ENCODE measurements around the gene MTR. TPM values are rescaled to one million over a fixed set of nuclear protein-coding genes. Genes with fewer than 3 reads are reported as not detected.
"Not testable (repeated sequence)": the region's sequence is repeated elsewhere in the genome, so short reads cannot be mapped to it uniquely, and the experiment has no call there.

The MTR gene
- total and polyA plus RNA-seq, 9 of the 15 experiments (the other 6 are each of a cell fraction or from before 2014, with no cell fraction given): 3.4 to 44.3 (median 20.3) TPM

DNA sequence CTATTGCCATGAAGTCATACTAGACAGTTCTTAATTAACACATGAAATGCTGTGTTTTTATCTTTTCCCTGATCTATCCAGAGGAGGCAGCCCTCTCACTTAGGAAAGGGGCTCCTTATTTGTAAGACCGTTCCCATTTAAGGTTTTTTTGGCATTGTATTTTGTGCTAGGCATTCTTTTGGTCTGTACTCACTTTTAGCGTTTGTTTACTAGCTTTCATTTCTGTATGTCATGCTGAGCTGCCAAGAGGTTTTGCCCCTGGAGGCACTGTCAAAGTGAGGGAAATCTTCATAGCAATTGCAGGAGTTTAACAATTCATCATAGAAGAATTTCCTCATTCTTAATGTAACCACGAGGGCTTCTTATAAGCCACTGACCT is 59.5 kb downstream of the MTR start (continued):
- no peak for TF ChIP-seq CHD4 (IDR thresholded peaks at IDR 0.05; ENCODE audit: insufficient read depth, insufficient replicate concordance, low read depth, low read length, poor library complexity, severe bottlenecking)
- no peak for TF ChIP-seq ZNF23 (CRISPR knock-in tag; IDR thresholded peaks at IDR 0.05)
- TF ChIP-seq NELFE (IDR thresholded peaks at IDR 0.05; ENCODE audit: insufficient read depth, insufficient read length): no peak
- no peak for TF ChIP-seq YBX1 (IDR thresholded peaks at IDR 0.05)

DNA sequence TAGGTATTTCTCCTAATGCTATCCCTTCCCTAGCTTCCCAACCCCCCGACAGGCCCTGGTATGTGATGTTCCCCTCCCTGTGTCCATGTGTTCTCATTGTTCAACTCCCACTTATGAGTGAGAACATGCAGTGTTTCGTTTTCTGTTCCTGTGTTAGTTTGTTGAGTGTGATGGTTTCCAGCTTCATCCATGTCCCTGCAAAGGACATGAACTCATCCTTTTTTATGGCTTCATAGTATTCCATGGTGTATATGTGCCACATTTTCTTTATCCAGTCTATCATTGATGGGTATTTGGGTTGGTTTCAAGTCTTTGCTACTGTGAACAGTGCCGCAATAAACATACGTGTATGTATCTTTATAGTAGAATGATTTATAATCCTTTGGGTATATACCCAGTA is 61.6 kb downstream of the MTR start:
- H3K27me3 ChIP-seq (ENCODE audit: control insufficient read depth in 2 of 2, insufficient read depth in 2 of 2, low read length in 2 of 2); ATAC-seq; DNase-seq (ENCODE audit: extremely low read depth in 1 of 4, low spot score in 3 of 4); BruUV-seq (replicated peaks); POLR2A ChIA-PET; intact Hi-C loops (cut with micrococcal nuclease); H3K9ac ChIP-seq (ENCODE audit: insufficient read depth in 1 of 2, low read depth in 2 of 2, low read length in 2 of 2); H3K79me2 ChIP-seq (ENCODE audit: control insufficient read depth, insufficient read depth, low read length); CTCF ChIA-PET (ENCODE audit: low intra/inter-chr PET ratio); H2AFZ ChIP-seq (ENCODE audit: low read depth, low read length); FAIRE-seq; H3K4me3 ChIP-seq; H3K27ac ChIP-seq (ENCODE audit: extremely low read depth, low read depth, low read length); H3K4me2 ChIP-seq (ENCODE audit: insufficient read depth, low read length); H3K9me3 ChIP-seq (replicated peaks; ENCODE audit: control insufficient read depth, insufficient read depth, low read depth, low read length); H4K20me1 ChIP-seq (replicated peaks; ENCODE audit: control insufficient read depth, insufficient read depth, low read length); in situ Hi-C loops (cut with MboI); H3K4me1 ChIP-seq (replicated peaks in 1 of 2; ENCODE audit: control insufficient read depth in 2 of 2, insufficient read depth in 2 of 2, low read length in 2 of 2); H3K9me1 ChIP-seq (ENCODE audit: control insufficient read depth, insufficient read depth, low read length): not testable (repeated sequence)
- 84% methylated on average over 4 of the region's 4 CpGs for WGBS (ENCODE audit: insufficient coverage, low coverage, missing lambda C conversion rate)
- H3K36me3 ChIP-seq (ENCODE audit: control insufficient read depth, insufficient read depth, low read length): peaks cover 91% of the 10 kb centered on the region

DNA sequence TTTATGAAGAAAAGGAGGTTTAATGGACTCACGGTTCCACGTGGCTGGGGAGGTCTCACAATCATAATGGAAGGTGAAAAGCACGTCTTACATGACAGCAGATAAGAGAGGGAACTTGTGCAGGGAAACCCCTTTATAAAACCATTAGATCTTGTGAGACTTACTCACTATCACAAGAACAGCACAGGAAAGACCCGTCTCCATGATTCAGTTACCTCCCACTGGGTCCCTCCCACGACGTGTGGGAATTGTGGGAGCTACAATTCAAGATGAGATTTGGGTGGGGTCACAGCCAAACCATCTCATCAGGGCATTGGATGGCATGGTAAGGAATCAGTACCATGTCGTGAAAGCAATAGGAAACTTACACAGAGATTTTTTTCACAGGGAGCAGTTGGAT is 63.1 kb downstream of the MTR start:
- no peaks in the 10 kb centered on the region for H4K20me1 ChIP-seq (replicated peaks; ENCODE audit: control insufficient read depth, insufficient read depth, low read length)
- H3K27ac ChIP-seq (ENCODE audit: extremely low read depth, low read depth, low read length): no peak overlapping the region
- POLR2A ChIA-PET: no interaction called here
- H3K79me2 ChIP-seq (ENCODE audit: control insufficient read depth, insufficient read depth, low read length): no peaks in the 10 kb centered on the region
- intact Hi-C loops (cut with micrococcal nuclease) (no loop called here), in situ Hi-C loops (cut with MboI) (no loop called here)
- no TSS peak for BruUV-seq (replicated peaks)
- 81% methylated on average over 7 of the region's 7 CpGs for WGBS (ENCODE audit: insufficient coverage, low coverage, missing lambda C conversion rate)
- no peak for ATAC-seq
- no peaks in the 10 kb centered on the region for H3K9me3 ChIP-seq (replicated peaks; ENCODE audit: control insufficient read depth, insufficient read depth, low read depth, low read length)
- no peaks in the 10 kb centered on the region for H3K27me3 ChIP-seq (ENCODE audit: control insufficient read depth in 2 of 2, insufficient read depth in 2 of 2, low read length in 2 of 2)
- CTCF ChIA-PET (ENCODE audit: low intra/inter-chr PET ratio): no interaction called here
- no peaks in the 10 kb centered on the region for H3K9me1 ChIP-seq (ENCODE audit: control insufficient read depth, insufficient read depth, low read length)
- H3K9ac ChIP-seq (ENCODE audit: insufficient read depth in 1 of 2, low read depth in 2 of 2, low read length in 2 of 2): no peak overlapping the region
- no peak for FAIRE-seq
- no peak overlapping the region for H3K4me2 ChIP-seq (ENCODE audit: insufficient read depth, low read length)
- H3K4me1 ChIP-seq (replicated peaks in 1 of 2; ENCODE audit: control insufficient read depth in 2 of 2, insufficient read depth in 2 of 2, low read length in 2 of 2): no peaks in the 10 kb centered on the region
- TF ChIP-seq, protein P1, sequence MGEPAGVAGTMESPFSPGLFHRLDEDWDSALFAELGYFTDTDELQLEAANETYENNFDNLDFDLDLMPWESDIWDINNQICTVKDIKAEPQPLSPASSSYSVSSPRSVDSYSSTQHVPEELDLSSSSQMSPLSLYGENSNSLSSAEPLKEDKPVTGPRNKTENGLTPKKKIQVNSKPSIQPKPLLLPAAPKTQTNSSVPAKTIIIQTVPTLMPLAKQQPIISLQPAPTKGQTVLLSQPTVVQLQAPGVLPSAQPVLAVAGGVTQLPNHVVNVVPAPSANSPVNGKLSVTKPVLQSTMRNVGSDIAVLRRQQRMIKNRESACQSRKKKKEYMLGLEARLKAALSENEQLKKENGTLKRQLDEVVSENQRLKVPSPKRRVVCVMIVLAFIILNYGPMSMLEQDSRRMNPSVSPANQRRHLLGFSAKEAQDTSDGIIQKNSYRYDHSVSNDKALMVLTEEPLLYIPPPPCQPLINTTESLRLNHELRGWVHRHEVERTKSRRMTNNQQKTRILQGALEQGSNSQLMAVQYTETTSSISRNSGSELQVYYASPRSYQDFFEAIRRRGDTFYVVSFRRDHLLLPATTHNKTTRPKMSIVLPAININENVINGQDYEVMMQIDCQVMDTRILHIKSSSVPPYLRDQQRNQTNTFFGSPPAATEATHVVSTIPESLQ (CRISPR knock-in tag; IDR thresholded peaks at IDR 0.05): no peak
- TF ChIP-seq TCFL5 (CRISPR knock-in tag; conservative IDR thresholded peaks at IDR 0.05) (no peak), ZFP36 (IDR thresholded peaks at IDR 0.05; ENCODE audit: low read depth, low read length, partially characterized antibody) (no peak), KHSRP (IDR thresholded peaks at IDR 0.05) (no peak), ZNF583 (CRISPR knock-in tag; IDR thresholded peaks at IDR 0.05) (no peak)
- DNase-seq (ENCODE audit: extremely low read depth in 1 of 4, low spot score in 3 of 4): no peak
- H3K36me3 ChIP-seq (ENCODE audit: control insufficient read depth, insufficient read depth, low read length): peaks cover 97% of the 10 kb centered on the region
- H2AFZ ChIP-seq (ENCODE audit: low read depth, low read length): no peak overlapping the region
- no peak overlapping the region for H3K4me3 ChIP-seq

Data from K562 (cell line).